Nephron progenitor cell (in vitro differentiated cells): ENCODE measurements around the gene CDKL2.
A peak's percentile ranks its signal among the peaks of the same experiment; 100 is the strongest.

ENCODE experiments used
- DNase-seq: peaks from one replicate; pipeline ENCODE4 v3.0.0; 2021
- H3K27ac Mint-ChIP-seq: 2 replicates; pipeline ENCODE4 v1.8.0; 2021; ENCODE audit warnings: mild to moderate bottlenecking, moderate library complexity, mixed read lengths
- H3K27me3 Mint-ChIP-seq: 2 replicates; pipeline ENCODE4 v1.8.0; 2021; ENCODE audit warnings: mild to moderate bottlenecking, low read depth, mixed read lengths; ENCODE audit not compliant: poor library complexity
- H3K36me3 Mint-ChIP-seq: 2 replicates; pipeline ENCODE4 v1.8.0; 2021; ENCODE audit warnings: low read depth, mixed read lengths
- H3K4me1 Mint-ChIP-seq: 2 replicates; pipeline ENCODE4 v1.8.0; 2021; ENCODE audit warnings: mixed read lengths
- H3K4me3 Mint-ChIP-seq: 2 replicates; pipeline ENCODE4 v1.8.0; 2021; ENCODE audit warnings: mild to moderate bottlenecking, moderate library complexity, mixed read lengths
- H3K9me3 Mint-ChIP-seq: 2 replicates; pipeline ENCODE4 v1.8.0; 2021; ENCODE audit warnings: mild to moderate bottlenecking, moderate library complexity, mixed read lengths
- CTCF ChIP-seq: fragments of 200-600 bp; sonication (generic); IDR thresholded peaks from 2 replicates; pipeline ENCODE4 v1.5.0; 2021; ENCODE audit warnings: antibody characterized with exemption

The CDKL2 gene

GRCh38 chr4:75653845-75654503 is 23.6 kb upstream of the CDKL2 start:
- H3K4me1 Mint-ChIP-seq = no peaks in the 10 kb centered on the region
- peak overlapping the region; percentile 66 for H3K27ac Mint-ChIP-seq
- H3K4me3 Mint-ChIP-seq = no peak overlapping the region
- no peaks in the 10 kb centered on the region for H3K9me3 Mint-ChIP-seq
- H3K27me3 Mint-ChIP-seq = no peaks in the 10 kb centered on the region
- DNase-seq = no peak
- TF ChIP-seq CTCF = peak; percentile 25
- H3K36me3 Mint-ChIP-seq = peaks cover 60% of the 10 kb centered on the region

- no peak for DNase-seq
- Mint-ChIP-seq H3K4me3 (no peak overlapping the region), H3K36me3 (peaks cover 82% of the 10 kb centered on the region), H3K9me3 (no peaks in the 10 kb centered on the region), H3K27me3 (no peaks in the 10 kb centered on the region), H3K4me1 (peaks cover 2% of the 10 kb centered on the region), H3K27ac (peak overlapping the region; percentile 43)
- no peak for TF ChIP-seq CTCF
These were observed 13.8 kb upstream of the CDKL2 start for GRCh38 chr4:75644095-75644494.

GRCh38 chr4:75643651-75644050 is 13.3 kb upstream of the CDKL2 start:
- H3K4me1 Mint-ChIP-seq = peaks cover 6% of the 10 kb centered on the region
- no peak for DNase-seq
- H3K27me3 Mint-ChIP-seq = no peaks in the 10 kb centered on the region
- no peaks in the 10 kb centered on the region for H3K9me3 Mint-ChIP-seq
- H3K27ac Mint-ChIP-seq = no peak overlapping the region
- no peak for TF ChIP-seq CTCF
- H3K36me3 Mint-ChIP-seq = peaks cover 81% of the 10 kb centered on the region
- H3K4me3 Mint-ChIP-seq = no peak overlapping the region

GRCh38 chr4:75639124-75639695 is 8.9 kb upstream of the CDKL2 start:
- no peak for TF ChIP-seq CTCF
- Mint-ChIP-seq H3K4me1 (peaks cover 31% of the 10 kb centered on the region), H3K36me3 (peaks cover 41% of the 10 kb centered on the region), H3K27ac (no peak overlapping the region), H3K27me3 (no peaks in the 10 kb centered on the region), H3K4me3 (no peak overlapping the region), H3K9me3 (no peaks in the 10 kb centered on the region)
- DNase-seq = no peak

- Mint-ChIP-seq H3K27ac (no peak overlapping the region), H3K4me1 (peaks cover 31% of the 10 kb centered on the region), H3K36me3 (peaks cover 31% of the 10 kb centered on the region), H3K4me3 (no peak overlapping the region), H3K9me3 (no peaks in the 10 kb centered on the region), H3K27me3 (no peaks in the 10 kb centered on the region)
- no peak for DNase-seq
- no peak for TF ChIP-seq CTCF
These were observed 7.5 kb upstream of the CDKL2 start for GRCh38 chr4:75637827-75638226.

- peak; percentile 40 for DNase-seq
- Mint-ChIP-seq H3K27ac (no peak overlapping the region), H3K4me1 (peaks cover 31% of the 10 kb centered on the region), H3K36me3 (peaks cover 27% of the 10 kb centered on the region), H3K4me3 (no peak overlapping the region), H3K27me3 (no peaks in the 10 kb centered on the region), H3K9me3 (no peaks in the 10 kb centered on the region)
- no peak for TF ChIP-seq CTCF
These were observed 6.8 kb upstream of the CDKL2 start for GRCh38 chr4:75637176-75637575.
